AG04449 (cell line): Measurements from ENCODE around the gene MAPK8.
A peak's percentile ranks its signal among the peaks of the same experiment; 100 is the strongest.

Source experiments
- CTCF ChIA-PET: fragments of 350-600 bp; formaldehyde crosslinking; extraction: SDS; loops from one replicate; lab custom pipeline; 2021; ENCODE audit warnings: antibody characterized with exemption; lab: Yijun Ruan, JAX
- POLR2A ChIA-PET: fragments of 400-600, 350-600 bp; formaldehyde crosslinking; extraction: SDS; loops from one replicate; lab custom pipeline; 2020; ENCODE audit warnings: antibody characterized with exemption, inconsistent platforms; lab: Yijun Ruan, JAX
- DNase-seq: peaks from one replicate; pipeline ENCODE4 v3.0.0-alpha.2; 2010; ENCODE audit warnings: low read depth, low spot score
- H3K4me3 ChIP-seq: 2 replicates; pipeline ENCODE4 v1.5.1; 2011; ENCODE audit warnings: low read depth, mild to moderate bottlenecking, control low read depth, low read length
- TF ChIP-seq, protein P1 (sequence below): IDR thresholded peaks from one replicate; pipeline ENCODE4 v1.5.1; 2011; ENCODE audit warnings: mild to moderate bottlenecking, moderate library complexity, low read length, control low read depth, inconsistent platforms; ENCODE audit not compliant: insufficient read depth; ENCODE audit errors: missing control alignments

The MAPK8 gene

DNA sequence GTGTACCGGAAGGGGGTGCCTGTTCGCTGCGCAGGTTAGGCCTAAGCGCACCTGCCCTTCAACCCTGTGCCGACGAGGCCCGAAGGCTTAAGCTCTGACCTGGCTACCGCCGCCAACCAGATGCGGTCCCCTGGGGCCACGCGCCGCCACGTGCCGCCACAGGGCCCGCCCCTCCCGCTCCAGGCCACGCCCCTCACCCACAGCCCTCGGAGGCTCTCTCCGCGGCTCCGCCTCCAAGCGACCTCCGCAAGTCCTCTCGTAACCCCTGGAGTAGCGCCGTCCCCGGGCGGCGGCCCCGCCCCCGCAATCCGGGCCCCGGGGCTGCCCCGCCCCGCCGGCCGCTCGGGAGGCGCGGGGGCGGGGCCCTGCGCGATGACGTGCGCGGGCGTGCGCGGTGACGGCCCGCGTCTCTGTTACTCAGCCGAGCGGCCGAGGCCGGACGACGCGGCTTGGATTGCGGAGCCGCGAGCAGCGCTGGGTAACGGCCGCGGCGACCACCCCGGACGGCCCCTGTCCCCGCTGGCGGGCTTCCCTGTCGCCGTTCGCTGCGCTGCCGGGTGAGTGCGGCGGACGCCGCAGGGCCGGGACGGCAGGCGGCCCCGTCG lies at the start of gene MAPK8:
MAPK8 (plus strand) TSS at position 413 of the 605 bp plus-strand sequence. CDS start 94,984 bp downstream, outside the sequence.
- DNase-seq = no peak
- POLR2A ChIA-PET = no interaction called here

DNA sequence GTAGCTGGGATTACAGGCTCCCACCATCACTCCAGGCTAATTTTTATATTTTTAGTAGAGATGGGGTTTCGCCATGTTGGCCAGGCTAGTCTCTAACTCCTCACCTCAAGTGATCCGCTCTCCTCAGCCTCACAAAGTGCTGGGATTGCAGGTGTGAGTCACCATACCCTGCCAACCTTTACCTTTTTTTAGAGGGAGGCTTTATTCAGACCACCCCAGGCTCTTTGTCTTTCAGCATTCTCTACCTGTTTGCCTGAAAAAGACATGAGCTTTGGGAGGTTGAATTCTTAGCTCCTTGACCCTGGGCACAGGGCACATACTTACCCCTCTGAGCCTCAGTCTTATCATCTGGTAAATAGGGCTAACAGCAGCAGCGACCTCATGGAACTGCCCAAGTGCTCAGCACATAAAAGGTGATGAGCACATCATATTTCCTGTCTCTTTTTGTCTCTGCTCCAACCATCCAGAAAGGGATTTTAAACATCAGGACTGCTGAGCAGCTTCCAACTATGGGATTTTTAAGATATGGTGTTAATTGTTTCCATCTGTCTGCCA lies 49.0 kb upstream of the MAPK8 start:
- H3K4me3 ChIP-seq = no peak overlapping the region
- CTCF ChIA-PET = no interaction called here
- POLR2A ChIA-PET = no interaction called here
- TF ChIP-seq, protein P1, sequence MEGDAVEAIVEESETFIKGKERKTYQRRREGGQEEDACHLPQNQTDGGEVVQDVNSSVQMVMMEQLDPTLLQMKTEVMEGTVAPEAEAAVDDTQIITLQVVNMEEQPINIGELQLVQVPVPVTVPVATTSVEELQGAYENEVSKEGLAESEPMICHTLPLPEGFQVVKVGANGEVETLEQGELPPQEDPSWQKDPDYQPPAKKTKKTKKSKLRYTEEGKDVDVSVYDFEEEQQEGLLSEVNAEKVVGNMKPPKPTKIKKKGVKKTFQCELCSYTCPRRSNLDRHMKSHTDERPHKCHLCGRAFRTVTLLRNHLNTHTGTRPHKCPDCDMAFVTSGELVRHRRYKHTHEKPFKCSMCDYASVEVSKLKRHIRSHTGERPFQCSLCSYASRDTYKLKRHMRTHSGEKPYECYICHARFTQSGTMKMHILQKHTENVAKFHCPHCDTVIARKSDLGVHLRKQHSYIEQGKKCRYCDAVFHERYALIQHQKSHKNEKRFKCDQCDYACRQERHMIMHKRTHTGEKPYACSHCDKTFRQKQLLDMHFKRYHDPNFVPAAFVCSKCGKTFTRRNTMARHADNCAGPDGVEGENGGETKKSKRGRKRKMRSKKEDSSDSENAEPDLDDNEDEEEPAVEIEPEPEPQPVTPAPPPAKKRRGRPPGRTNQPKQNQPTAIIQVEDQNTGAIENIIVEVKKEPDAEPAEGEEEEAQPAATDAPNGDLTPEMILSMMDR = no peak
- DNase-seq = no peak

More for the DNA sequence above, at the start of gene MAPK8:
- CTCF ChIA-PET = no interaction called here
- TF ChIP-seq, protein P1 = no peak
- H3K4me3 ChIP-seq = peak within 1 kb of the TSS; percentile 88

DNA sequence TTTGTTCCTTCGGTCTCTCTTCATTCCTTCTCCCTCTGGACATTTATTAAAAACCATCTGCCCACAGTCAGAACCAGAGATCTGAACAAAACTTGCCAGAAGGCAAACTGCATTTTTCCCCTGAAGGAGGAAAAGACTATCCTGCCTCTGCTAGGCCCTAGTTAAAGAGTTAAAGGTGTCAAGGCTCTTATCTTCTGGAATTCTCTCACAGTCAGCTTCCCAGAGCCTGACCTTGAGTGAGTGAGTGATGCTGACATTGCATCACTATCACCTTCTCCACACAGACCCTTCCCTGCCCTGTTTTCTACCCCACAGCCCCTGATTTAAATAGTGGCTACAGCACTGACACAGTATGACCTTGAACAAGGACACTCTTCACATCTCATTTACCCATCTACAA lies 48.4 kb upstream of the MAPK8 start:
- CTCF ChIA-PET = no interaction called here
- no peak for DNase-seq
- POLR2A ChIA-PET = no interaction called here

DNA sequence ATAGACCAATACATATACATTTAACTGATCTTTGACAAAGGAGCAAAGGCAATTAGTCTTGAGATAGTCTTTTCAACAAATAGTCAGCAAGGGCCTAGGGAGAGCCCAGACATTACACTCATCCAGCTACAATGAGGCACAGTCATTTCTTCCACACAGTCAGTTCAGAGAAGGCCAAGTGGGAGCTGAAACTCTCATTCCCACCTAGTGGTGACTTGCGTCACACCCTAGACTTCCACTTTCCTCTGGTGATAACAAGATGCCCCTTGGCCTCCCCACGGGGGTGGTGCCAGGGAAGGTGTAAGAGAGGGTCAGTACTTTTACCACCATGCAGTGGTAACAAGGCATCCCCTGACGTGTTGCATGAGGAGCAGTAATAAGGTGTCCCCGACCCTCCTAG lies 39.9 kb upstream of the MAPK8 start:
- DNase-seq = no peak
- TF ChIP-seq, protein P1 = no peak
- ChIA-PET CTCF (no interaction called here), POLR2A (no interaction called here)
- no peak overlapping the region for H3K4me3 ChIP-seq

More for the DNA sequence above, 48.4 kb upstream of the MAPK8 start:
- TF ChIP-seq, protein P1 = no peak
- no peak overlapping the region for H3K4me3 ChIP-seq

DNA sequence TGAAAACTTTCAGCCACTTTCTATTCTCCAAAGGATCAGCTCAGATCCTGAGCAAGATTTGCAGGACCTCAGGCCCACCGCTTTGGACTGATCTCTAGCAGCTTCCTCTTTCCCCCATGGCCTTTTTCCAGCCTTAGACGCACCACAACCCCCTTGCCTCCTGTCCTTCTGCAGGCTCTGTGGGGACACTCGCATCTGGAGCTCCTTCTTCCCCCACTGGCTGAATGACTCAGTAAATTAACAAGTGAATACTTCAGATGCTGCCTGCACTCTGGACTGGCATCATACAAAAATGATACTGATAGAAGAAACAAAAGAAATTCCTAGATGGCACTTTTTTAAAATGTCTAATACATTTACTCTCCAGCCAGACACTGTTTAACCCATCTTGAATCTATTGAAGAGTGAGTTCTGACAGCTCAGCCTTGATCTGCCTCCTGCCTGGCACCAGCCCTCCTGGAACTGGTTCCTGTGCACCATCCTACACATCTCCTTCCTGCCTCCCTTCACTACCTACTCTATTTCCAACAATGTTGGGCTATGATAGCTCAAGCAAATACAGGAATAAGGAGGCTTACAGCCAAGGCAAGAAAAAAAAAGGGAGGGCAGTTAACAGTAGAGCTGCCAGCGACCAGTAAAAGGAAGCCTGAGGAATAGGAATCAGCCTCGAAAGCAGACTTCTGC lies 35.3 kb upstream of the MAPK8 start:
- TF ChIP-seq, protein P1 = no peak
- no peak for DNase-seq
- POLR2A ChIA-PET = no interaction called here
- CTCF ChIA-PET = interaction anchor here (0.9 to 1.7 kb wide), 3 partner anchors 18 to 19 kb away, joined by 3 to 4 read pairs (median 4); no protein-coding TSS in a partner anchor
- H3K4me3 ChIP-seq = no peak overlapping the region

DNA sequence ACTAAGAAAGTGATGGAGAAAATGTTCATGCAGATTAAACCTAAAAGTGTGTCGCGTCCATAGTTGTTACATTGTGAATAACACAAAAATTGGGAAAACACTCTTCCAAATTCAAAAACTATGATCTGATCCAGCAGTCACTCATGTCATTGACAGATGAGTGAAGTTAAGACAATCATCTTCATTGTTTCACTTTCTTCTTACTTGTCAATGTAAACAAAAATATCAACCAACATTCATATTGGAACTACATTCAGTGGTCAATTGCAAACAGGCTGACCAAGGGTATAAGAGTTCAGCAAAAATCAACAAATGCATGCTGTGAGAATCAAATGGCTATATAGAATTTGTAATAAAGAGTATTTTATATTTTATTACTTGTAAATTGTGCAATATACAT lies 33.8 kb upstream of the MAPK8 start:
- no peak overlapping the region for H3K4me3 ChIP-seq
- DNase-seq = no peak
- TF ChIP-seq, protein P1 = no peak
- CTCF ChIA-PET = no interaction called here
- POLR2A ChIA-PET = no interaction called here
